Measurements from ENCODE around the gene EFTUD2.

EFTUD2 gene

DNA sequence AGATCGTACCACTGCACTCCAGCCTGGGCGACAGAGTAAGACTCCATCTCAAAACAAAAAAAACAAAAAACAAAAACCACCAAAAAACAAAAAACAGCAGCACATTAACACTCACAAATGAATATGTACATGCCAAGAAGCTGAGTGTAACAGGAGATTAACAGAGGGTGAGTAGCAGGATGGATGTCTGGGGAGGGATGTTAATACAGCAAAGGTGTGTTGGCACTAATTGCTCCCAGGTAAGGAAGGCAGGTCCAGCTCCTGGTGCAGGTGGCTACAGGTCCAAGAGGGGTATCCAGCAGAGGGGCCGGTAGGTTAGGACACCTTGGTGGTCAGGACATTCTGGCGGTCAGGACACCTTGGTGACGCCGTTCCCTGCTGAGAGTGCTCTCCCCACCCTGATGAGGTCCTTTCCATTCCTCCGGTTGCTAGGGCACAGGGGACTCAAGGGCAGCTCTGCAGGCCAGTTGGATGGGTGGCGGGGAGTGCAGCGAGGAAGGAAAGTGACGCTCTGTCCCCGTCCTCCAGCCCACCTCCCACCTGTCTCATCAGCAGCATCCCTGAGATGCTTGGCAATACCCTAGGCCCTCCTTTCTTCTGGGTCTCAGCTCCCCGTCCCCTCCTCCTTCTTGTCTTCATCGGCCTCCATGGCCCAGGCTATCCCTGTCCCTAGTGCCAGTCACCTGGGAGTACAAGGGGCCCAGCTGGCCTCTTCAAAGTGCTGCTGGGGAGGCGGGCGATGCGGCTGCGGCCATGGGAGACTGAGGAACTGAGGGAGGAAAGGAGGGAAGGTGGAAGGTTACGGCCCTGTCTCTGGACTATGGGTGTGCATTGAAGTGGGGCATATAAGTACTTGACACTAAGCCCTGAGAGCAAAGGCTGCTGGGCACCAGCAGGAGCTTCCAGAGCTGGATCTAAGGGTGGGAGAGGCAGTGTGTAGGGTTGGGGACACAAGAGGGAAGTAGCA lies 26.8 kb upstream of the EFTUD2 start:
- no peak for DNase-seq

DNA sequence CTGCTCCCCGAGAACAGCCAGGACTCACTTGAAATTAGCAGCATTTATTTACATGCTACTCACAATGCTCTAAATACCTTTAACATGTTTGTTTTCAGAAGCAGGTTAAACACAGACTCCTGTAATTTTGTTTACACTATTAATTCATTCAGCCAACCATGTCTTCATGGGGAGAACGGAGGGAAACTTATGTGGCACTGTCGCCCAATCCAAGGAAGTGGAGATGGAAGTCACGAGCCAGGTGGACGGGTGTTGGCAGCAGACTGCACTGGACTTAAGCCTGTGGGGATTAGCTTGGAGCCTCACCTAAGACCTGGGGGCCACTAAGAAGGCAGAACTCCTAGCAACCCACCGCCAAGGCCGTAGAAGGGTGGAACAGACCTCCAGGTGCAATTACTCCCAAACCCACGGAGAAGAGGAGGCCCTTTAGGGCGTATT lies 24.9 kb upstream of the EFTUD2 start:
- no peak for DNase-seq

DNA sequence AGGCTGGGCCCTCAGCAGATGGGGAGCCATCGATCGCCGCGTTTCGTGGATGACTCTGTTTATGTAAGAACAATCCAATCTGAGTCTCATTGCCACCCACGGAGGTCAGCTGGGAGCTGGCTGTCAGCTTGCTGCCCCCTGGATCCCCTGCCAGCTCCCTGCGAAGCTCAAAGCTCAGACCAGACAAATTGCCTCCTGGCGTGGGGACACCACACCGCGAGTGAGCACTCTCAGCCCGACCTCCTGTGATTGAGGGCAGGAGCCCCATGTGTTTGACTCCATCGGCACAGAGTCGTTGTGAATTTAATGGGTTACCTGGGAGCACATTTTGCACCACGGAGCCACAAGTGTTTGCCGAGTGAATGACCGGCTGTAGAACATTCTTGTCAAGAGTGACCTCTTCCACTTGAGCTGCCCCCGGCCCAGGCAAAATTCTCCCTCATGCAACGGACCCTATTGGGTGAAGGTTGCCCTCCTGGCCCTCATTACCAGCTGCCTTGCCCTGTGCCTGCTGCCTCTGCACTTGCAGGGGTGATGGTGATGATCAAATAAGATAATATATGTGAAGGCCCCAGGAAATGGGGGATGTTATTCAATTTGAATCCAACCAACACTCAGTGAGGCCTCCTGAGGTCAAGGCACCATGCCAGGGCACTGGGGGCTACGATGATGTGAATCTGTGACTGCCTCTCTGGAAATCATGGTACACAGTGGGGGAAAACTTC lies 23.7 kb upstream of the EFTUD2 start:
- peak; percentile 56 for DNase-seq

DNA sequence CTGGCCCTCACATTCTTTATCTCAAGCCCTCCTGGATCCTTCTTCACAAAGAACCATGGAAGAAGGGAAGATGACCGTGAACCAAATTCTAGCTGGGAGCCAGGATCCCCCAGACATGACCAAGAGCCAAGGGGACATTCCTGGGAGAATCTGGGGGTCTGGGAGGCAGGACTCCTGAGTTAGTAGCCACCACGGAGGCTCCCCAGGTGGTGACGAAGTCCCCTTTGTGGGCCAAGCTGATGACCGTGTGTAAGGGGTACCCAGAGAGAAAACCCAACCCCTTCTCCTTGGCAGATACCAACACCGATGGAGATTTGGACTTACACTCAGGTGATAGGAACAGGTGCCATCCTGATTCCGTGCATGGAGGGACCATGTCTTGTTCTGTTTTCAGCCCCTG lies 22.9 kb upstream of the EFTUD2 start:
- DNase-seq = no peak

DNA sequence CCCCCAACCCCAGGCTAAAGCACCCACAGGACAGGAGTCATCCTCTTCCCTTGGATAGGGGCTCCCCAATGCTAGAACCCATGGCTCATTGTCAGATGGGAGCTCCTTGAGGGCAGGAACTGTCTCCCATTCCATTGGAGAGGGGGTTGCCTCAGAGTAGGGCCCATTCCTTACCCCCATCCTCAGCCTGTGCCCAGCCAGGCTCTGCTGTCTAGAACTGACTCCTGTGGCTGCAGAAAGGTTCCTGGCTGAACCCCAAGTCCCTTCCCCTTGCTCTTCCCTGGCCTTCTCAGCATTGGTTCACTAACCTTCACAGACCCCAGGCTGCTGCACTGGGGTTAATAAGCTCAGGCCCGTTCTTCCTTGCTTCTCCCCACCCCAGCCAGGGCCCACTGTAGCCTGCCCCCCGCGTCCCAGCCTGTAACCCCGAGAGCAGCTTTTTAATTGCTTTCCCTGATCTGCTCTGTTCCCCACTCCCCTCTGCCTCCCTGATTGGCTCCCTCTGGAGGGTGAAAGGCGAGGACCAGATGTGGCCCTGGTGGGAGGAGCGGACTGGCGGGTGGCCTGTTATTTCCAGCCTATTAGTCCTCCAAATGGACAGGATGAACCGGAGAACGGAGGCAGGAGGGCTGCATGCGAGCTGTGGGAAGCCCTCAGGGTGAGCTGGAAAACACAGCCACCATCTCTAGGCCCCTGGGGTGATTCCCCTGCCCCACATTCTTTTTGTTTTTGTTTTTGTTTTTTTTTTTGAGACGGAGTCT lies 22.1 kb upstream of the EFTUD2 start:
- DNase-seq = peak; percentile 81

DNA sequence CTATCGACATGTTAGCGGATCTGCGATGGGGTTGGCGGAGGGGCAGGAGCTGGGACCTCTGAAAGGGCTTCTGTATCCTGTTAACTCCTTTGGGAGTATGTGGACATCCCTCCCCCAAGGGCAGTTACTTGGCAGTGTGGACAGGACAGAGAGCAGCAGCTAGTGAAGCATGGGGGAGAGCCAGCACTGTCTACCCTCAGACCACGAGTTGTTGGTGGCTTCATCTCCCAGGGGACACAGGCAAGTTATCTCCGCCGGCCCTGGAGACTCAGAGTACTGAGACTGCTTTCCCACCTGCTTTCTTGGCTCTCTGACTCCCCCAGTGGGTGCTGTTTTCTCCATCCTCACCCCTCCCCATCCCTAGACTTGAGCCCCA lies 21.3 kb upstream of the EFTUD2 start:
- DNase-seq = no peak

DNA sequence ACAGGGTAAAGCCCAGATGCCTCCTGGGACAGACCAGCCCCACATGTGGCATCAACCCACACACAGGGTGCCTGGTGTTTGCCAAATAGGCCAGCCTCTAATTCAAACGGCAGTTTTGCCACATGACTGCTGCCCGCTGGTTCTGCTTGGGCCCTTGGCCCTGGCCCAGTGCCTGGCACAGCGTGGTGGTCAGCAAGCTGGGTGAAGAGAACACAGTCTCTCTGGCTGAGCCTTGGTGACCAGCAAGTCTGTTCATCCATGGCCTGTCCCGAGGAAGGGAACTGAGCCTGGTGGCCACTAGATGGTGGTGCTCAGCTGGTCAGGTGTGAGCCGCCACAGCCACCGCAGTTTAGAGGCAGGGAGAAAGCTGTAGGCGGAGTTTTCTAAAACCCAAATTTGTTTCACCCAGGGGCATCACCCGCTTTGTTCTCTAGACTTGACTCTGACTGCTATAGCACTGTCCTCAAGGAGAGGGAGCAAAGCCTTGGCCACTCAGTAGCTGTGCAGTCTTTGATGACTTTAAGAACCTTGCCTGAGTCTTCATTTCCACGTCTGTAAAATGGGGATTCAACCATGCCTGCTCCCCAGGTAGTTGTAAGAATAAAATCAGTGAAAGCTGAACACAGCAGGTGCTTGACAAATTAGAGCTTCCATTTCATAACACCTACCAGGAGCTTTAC lies 20.8 kb upstream of the EFTUD2 start:
- DNase-seq = peak; percentile 82

DNA sequence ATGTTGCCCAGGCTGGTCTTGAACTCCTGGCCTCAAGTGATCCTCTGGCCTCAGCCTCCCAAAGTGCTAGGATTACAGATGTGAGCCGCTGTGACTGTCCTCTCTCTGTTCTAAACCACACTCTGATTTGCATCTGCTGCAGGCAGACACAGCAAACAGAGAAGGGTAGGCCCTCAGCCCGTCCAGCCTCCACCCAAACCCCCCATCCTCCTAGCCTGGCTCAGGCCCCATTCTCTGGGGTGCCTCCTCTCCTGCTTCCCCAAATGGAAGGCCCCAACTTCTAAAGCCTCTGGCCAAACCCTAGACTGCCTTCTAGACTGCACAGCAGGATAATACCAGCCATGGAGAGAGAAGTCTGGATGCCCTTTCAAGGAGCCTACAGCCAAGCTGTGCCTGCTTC lies 20.2 kb upstream of the EFTUD2 start:
- DNase-seq = no peak

DNA sequence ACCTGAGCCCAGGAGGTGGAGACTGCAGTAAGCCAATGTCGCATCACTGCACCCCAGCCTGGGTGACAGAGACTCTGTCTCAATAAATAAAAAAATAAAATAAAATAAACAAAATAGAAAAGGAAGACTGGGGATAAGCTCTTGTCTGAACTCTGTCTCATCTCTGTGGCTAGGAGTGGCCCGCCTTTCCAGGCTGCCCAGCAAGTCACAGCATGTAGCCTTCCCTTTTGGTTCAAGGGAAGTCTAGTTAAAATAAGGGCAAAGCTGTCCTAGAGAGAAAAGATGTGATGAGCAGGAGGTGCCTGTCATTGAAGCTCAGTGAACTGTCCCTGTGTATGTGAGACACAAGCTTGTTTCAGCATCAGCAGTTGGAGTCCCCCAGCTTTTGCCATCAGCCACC lies 18.8 kb upstream of the EFTUD2 start:
- no peak for DNase-seq

DNA sequence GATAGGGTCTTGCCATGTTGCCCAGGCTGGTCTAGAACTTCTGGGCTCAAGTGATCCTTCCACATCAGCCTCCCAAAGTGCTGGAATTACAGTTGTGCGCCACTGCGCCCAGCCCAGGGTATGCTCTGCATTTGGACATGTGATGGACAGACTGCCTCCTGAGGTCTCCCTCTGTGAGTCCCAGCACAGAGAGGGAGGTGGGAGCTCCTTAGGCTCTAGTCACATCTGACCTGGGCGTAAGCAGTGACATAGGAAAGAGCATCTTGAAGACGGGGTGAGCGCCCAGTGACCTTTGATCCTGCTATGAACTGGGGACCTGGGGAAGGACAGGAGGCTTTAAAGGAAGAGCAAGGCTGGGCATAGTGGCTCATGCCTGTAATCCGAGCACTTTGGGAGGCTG lies 18.2 kb upstream of the EFTUD2 start:
- no peak for DNase-seq

DNA sequence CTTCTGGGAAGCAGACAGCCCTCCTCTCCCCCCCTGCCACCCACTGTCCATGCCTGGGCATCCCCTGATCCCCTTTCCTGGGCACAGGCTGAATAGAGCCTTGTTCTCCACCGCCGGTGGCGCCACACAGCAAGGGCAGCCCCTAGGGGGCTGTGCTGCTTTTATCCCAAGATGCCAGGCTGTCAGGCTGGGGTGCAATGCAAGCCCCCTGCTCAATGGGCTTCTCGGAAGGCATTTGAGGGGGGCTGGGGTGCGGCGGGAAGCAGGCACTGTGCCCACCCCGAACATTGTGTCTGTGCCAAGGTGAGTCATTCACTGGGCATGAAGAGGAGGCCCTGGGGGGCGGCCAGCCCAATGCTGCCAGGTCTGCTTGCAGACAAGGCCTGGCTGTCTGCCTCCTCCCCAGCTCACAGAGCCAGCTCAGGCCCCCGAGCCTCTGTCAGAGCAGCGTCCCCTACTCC lies 17.6 kb upstream of the EFTUD2 start:
- DNase-seq = no peak

DNA sequence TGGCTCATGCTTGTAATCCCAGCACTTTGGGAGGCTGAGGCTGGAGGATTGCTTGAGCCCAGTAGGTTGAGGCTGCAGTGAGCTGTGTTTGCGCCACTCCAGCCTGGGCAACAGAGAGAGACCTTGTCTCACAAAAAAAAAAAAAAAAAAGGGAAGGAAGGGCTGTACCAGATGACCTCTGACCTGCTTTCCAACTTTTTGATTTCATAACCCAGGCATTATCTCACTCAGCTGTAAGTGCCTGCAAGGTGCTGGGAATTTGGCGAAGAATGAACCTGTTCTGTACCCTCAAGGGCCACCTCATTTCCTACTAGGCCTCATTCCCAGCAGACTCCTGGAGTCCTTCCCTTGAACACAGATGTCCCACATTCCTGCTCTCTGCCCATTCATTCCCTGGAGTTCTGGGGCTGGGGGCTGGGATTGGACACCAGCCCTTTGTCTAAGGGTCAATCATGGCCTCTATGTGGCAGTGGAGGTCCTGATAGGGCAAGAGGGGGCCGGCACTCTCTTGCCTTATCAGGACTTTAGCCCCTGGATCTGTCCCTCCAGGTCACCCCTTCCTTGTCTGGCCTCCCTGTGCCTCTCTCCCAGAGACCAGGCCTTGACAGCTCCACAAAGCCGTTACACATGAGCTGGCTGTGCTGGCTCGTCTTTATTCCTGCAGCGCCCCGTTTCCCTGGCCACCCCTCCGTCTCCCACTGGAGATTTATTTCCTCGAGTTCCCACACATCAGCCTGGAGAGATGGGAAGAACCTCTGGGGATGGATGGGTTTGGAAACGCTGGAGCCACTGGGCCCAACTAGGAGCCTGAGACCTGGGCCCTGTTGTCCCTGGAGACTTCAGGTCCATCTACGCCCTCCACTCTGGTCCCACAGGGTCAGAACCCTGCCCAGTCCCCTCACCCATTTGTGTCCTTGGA lies 16.9 kb upstream of the EFTUD2 start:
- DNase-seq = no peak

DNA sequence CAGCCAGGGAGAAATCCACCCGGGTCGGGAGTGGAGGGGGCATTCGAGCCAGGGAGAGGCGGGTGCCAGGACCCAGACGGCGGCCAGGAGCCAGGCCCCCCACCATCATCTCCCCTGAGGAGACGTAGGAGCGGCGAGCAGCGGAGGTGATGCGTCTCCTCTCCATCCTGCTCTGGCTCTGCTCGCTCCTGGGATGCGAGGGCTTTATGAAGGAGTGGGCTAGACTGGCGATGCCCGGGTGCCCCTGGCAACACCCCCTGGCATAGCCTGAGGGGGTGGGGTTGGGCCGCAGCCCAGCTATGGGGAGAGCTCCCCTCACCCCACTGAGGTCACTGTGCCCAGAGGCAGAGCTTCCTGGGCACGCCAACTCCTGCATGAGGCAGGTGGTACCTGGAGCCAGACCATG lies 16.1 kb upstream of the EFTUD2 start, which contains the start of gene GFAP:
Gene GFAP (minus strand): TSS at position 180 of the 406 bp plus-strand sequence. CDS start 14 bp downstream, at position 166.
- no peak for DNase-seq

DNA sequence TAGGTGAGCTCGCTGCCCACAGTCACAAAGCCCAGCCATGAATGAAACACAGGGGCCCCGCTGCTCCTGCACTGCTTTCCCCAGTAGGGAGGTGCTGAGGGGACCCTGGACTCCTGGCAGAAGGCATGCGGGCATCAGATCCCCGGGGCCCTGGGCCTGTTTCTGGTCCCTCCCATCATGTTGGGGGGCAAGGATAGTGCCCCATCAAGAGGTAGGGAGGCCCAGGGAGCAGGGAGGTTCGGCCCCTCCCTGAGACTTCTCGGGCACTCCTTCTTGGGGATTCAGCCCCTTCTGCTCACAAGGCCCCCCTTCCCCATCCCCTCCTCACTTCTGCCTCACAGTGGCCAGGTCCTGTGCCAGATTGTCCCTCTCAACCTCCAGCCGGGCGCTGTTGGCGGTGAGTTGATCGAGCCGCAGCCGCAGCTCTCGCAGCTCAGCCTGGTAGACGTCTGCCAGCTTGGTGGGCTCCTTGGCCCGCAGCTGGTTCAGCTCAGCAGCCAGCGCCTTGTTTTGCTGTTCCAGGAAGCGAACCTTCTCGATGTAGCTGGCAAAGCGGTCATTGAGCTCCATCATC lies 15.5 kb upstream of the EFTUD2 start:
- DNase-seq = no peak

DNA sequence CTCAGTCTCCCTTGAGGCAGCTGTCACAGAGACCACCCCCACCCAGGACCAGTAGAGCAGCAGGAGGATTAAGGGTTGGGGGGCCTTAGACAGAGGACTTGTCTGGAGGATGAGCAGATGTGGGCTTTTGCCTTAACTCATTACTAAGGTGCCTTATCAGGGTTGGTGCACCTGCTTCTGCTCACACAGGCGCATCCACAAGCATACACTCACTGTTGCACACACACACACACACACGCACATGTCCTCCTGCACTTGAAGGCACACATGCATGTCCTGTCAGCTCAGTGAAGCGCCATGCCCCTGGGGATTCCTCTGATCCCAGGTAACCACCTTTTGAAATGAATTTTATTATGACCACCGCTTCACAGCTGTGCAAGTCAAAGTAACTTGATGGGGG lies 14.9 kb upstream of the EFTUD2 start:
- no peak for DNase-seq

DNA sequence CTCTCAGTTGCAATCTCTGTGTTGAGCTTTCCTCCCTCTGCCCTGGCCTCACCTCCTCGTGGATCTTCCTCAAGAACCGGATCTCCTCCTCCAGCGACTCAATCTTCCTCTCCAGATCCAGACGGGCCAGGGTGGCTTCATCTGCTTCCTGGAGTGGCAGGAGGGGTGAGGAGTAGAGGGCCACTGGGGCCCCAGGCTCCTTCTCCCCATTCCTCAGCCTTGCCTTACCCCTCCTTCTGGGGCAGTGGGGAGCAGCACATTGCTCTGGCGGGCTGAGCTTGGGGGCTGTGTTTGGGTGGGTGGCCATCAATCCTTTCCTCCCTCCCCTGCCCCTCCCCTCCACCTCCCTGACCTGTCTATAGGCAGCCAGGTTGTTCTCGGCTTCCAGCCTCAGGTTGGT lies 14.4 kb upstream of the EFTUD2 start:
- no peak for DNase-seq

DNA sequence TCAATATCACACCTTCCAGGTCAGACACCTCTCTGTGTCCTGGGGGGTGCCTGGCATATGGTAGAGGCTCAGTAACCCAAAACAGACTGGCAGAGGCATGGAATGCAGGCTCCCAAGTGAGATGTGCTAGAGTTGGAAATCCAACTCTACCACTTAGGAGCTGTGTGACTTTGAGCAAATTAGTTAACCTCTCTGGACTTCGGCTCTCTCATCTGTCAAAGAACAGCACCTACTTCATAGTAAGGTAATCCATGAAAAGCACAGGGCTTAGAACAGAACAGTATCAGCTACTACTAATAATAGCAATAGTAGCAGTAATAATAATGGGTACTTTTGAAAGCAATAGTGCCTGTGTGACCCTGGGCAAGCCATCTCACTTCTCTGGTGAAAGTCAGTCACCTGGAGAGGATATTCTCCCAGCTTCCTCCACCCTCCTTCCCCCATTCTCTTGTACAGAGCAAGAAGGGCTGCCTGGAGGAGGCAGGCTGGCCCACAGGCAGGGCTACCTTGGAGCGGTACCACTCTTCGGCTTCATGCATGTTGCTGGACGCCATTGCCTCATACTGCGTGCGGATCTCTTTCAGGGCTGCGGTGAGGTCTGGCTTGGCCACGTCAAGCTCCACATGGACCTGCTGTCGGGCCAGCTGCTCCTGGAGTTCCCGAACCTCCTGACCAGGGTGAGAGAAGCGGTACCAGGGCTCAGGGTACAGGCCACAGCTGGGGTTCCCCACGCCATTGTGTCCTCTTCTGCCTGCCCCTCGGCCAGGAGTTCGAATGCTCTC lies 13.7 kb upstream of the EFTUD2 start:
- no peak for DNase-seq

DNA sequence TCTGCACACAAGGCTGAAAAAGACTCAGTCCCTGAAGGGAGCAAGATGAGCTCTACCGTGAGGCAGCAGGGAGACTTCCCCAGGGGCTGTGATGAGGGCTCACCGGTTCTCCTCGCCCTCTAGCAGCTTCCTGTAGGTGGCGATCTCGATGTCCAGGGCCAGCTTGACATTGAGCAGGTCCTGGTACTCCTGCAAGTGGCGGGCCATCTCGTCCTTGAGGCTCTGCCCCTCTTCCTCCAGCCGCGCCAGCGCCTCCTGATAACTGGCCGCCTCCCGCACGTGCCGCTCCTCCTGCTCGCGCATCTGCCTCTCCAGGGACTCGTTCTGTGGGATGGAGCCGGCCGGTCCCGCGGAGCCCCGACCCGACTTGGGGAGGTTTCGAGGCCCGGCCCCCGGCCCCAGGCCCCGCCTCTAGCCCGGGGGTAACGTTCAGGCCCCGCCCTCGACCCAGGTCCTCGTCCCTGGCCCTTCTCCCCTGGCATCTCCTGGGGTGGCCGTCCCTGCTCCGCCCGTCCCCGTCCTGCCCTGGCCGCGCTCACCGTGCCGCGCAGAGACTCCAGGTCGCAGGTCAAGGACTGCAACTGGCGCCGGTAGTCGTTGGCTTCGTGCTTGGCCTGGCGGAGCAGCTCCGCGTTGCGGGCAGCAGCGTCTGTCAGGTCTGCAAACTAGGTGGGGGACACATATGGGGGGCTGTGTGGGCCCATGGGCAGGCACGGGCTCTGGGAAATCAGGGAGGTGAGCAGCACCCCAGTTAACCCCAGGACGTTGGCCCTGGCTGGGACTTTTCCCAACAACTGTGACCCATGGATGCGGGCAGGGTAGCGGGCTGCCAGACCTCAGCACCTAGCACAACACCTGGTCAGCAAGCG lies 12.1 kb upstream of the EFTUD2 start:
- DNase-seq = peak; percentile 72
